DOHH2 (cell line): Measurements from ENCODE around the gene CHPF2.

Source experiments
- CTCF ChIP-seq: fragments of 200-600 bp; sonication (generic); IDR thresholded peaks from one replicate; pipeline ENCODE4 v1.5.1; 2014; ENCODE audit warnings: antibody characterized with exemption, mild to moderate bottlenecking, low read depth, low read length; ENCODE audit not compliant: poor library complexity, severe bottlenecking
- EZH2phosphoT487 ChIP-seq: fragments of 200-600 bp; sonication (generic); IDR thresholded peaks from 2 replicates; pipeline ENCODE4 v1.6.1; 2017; ENCODE audit warnings: borderline replicate concordance, mild to moderate bottlenecking, antibody characterized with exemption, low read length, moderate library complexity, mixed read lengths

GRCh38 chr7:151211155-151211772, 21.0 kb upstream of the CHPF2 start:
- TF ChIP-seq CTCF (no peak), EZH2phosphoT487 (no peak)
